WTC11 (cell line): Measurements from ENCODE around the gene CD68. TPM values are rescaled to one million over a fixed set of nuclear protein-coding genes. Genes with fewer than 3 reads are reported as not detected.

Source experiments
- ATAC-seq: fragments of 200-7000 bp; cut with Tn5 transposase; 2 replicates; pipeline ENCODE4 v1.10.0; 2021; ENCODE audit warnings: mild to moderate bottlenecking, moderate library complexity
- Bru-seq: library from RNA; stranded (reverse); fragments of 400-500 nt; gene quantifications from one replicate; lab custom pipeline; 2021; lab: Mats Ljungman, UMichigan
- CTCF ChIA-PET: fragments of 300-600 bp; sonication (Branson Sonifier 250); formaldehyde crosslinking; loops from one replicate; lab custom pipeline; 2021; ENCODE audit warnings: antibody characterized with exemption; lab: Charles Lee
- POLR2A ChIA-PET: fragments of 350-600 bp; sonication (Branson Sonifier 250); formaldehyde crosslinking; loops from one replicate; lab custom pipeline; 2021; ENCODE audit warnings: antibody characterized with exemption; lab: Charles Lee
- DNase-seq: peaks from one replicate; pipeline ENCODE4 v3.0.0; 2021; ENCODE audit warnings: low spot score
- H3K27ac Mint-ChIP-seq: 2 replicates; pipeline ENCODE4 v1.8.0; 2021; ENCODE audit warnings: mixed read lengths
- H3K27me3 Mint-ChIP-seq: 2 replicates; pipeline ENCODE4 v1.8.0; 2021; ENCODE audit warnings: low read depth, mild to moderate bottlenecking, moderate library complexity, mixed read lengths
- H3K36me3 Mint-ChIP-seq: 2 replicates; pipeline ENCODE4 v1.8.0; 2021; ENCODE audit warnings: mixed read lengths
- H3K4me1 Mint-ChIP-seq: 2 replicates; pipeline ENCODE4 v1.8.0; 2022; ENCODE audit warnings: mixed read lengths
- H3K4me3 Mint-ChIP-seq: 2 replicates; pipeline ENCODE4 v1.8.0; 2021; ENCODE audit warnings: mild to moderate bottlenecking, moderate library complexity, mixed read lengths
- H3K9me3 Mint-ChIP-seq: 2 replicates; pipeline ENCODE4 v1.8.0; 2021; ENCODE audit warnings: mixed read lengths
- ATF1 ChIP-seq: sonication (generic); formaldehyde crosslinking; IDR thresholded peaks from 2 replicates; pipeline ENCODE4 v1.8.1; 2023; ENCODE audit warnings: mild to moderate bottlenecking, moderate library complexity, missing genetic modification reagents
- CBFB ChIP-seq: sonication (generic); formaldehyde crosslinking; IDR thresholded peaks from 2 replicates; pipeline ENCODE4 v1.8.1; 2022; ENCODE audit warnings: mild to moderate bottlenecking, low read depth, missing genetic modification reagents
- ELF4 ChIP-seq: sonication (generic); formaldehyde crosslinking; IDR thresholded peaks from 2 replicates; pipeline ENCODE4 v1.8.1; 2022; ENCODE audit warnings: low read depth, mild to moderate bottlenecking, moderate library complexity, missing genetic modification reagents
- ESRRA ChIP-seq: sonication (generic); formaldehyde crosslinking; IDR thresholded peaks from 2 replicates; pipeline ENCODE4 v1.8.1; 2022; ENCODE audit warnings: mild to moderate bottlenecking, missing genetic modification reagents, borderline replicate concordance
- ETV6 ChIP-seq: sonication (generic); formaldehyde crosslinking; IDR thresholded peaks from 2 replicates; pipeline ENCODE4 v1.8.1; 2022; ENCODE audit warnings: mild to moderate bottlenecking, missing genetic modification reagents
- FOXK1 ChIP-seq: sonication (generic); formaldehyde crosslinking; IDR thresholded peaks from 2 replicates; pipeline ENCODE4 v1.8.0; 2022; ENCODE audit warnings: mild to moderate bottlenecking, moderate library complexity, missing genetic modification reagents
- HMGA2 ChIP-seq: fragments of 250-450 bp; sonication (Bioruptor Pico); IDR thresholded peaks from 2 replicates; pipeline ENCODE4 v1.4.0; 2021; ENCODE audit warnings: mild to moderate bottlenecking, moderate library complexity
- NR2C2 ChIP-seq: sonication (generic); formaldehyde crosslinking; IDR thresholded peaks from 2 replicates; pipeline ENCODE4 v1.8.0; 2022; ENCODE audit warnings: mild to moderate bottlenecking, missing genetic modification reagents
- PRRX2 ChIP-seq: fragments of 250-450 bp; sonication (Bioruptor Pico); IDR thresholded peaks from 2 replicates; pipeline ENCODE4 v1.8.0; 2021; ENCODE audit warnings: mild to moderate bottlenecking
- TEAD1 ChIP-seq: sonication (generic); formaldehyde crosslinking; IDR thresholded peaks from 2 replicates; pipeline ENCODE4 v1.8.0; 2022; ENCODE audit warnings: mild to moderate bottlenecking, missing genetic modification reagents
- TP53 ChIP-seq: sonication (generic); formaldehyde crosslinking; IDR thresholded peaks from 2 replicates; pipeline ENCODE4 v1.8.1; 2023; ENCODE audit warnings: mild to moderate bottlenecking, missing genetic modification reagents
- ZBTB21 ChIP-seq: sonication (generic); formaldehyde crosslinking; IDR thresholded peaks from 2 replicates; pipeline ENCODE4 v1.8.1; 2023; ENCODE audit warnings: mild to moderate bottlenecking, missing genetic modification reagents, borderline replicate concordance
- long read RNA-seq, 3 experiments: library from RNA in 1 of 3; library from capped mRNA in 1 of 3; library from polyadenylated mRNA in 1 of 3; unstranded in 2 of 3; stranded (forward) in 1 of 3; transcript quantifications; one replicate each; pipeline ENCODE4 v2.0.0, GENCODE V29; 2021
- total RNA-seq: library from RNA; stranded (reverse); gene quantifications from 3 replicates; pipeline ENCODE4 v1.2.3, GENCODE V29; 2021
- TF ChIP-seq, protein P1 (sequence below): fragments of 250-450 bp; sonication (Bioruptor Pico); conservative IDR thresholded peaks from 2 replicates; pipeline ENCODE4 v1.9.0; 2021; ENCODE audit warnings: mild to moderate bottlenecking
- TF ChIP-seq, protein P2 (sequence below): sonication (generic); formaldehyde crosslinking; IDR thresholded peaks from 2 replicates; pipeline ENCODE4 v1.8.1; 2022; ENCODE audit warnings: mild to moderate bottlenecking, moderate library complexity, missing genetic modification reagents
- TF ChIP-seq, protein P3 (sequence below): fragments of 250-450 bp; sonication (Bioruptor Pico); IDR thresholded peaks from 2 replicates; pipeline ENCODE4 v1.9.0; 2021; ENCODE audit warnings: mild to moderate bottlenecking
- TF ChIP-seq, protein P4 (sequence below): sonication (generic); formaldehyde crosslinking; IDR thresholded peaks from 2 replicates; pipeline ENCODE4 v1.8.1; 2023; ENCODE audit warnings: mild to moderate bottlenecking, missing genetic modification reagents, moderate library complexity
- TF ChIP-seq, protein P5 (sequence below): fragments of 250-450 bp; sonication (Bioruptor Pico); IDR thresholded peaks from 2 replicates; pipeline ENCODE4 v1.9.0; 2021; ENCODE audit warnings: moderate library complexity, mild to moderate bottlenecking, inconsistent platforms, borderline replicate concordance
- TF ChIP-seq, protein P6 (sequence below): sonication (generic); formaldehyde crosslinking; IDR thresholded peaks from 2 replicates; pipeline ENCODE4 v1.8.1; 2022; ENCODE audit warnings: mild to moderate bottlenecking, missing genetic modification reagents, moderate library complexity, borderline replicate concordance
- TF ChIP-seq, protein P7 (sequence below): sonication (generic); formaldehyde crosslinking; IDR thresholded peaks from 2 replicates; pipeline ENCODE4 v1.8.0; 2023; ENCODE audit warnings: mild to moderate bottlenecking, missing genetic modification reagents
- TF ChIP-seq, protein P8 (sequence below): sonication (generic); formaldehyde crosslinking; IDR thresholded peaks from 2 replicates; pipeline ENCODE4 v1.8.1; 2023; ENCODE audit warnings: mild to moderate bottlenecking, moderate library complexity, missing genetic modification reagents

Gene CD68, protein sequence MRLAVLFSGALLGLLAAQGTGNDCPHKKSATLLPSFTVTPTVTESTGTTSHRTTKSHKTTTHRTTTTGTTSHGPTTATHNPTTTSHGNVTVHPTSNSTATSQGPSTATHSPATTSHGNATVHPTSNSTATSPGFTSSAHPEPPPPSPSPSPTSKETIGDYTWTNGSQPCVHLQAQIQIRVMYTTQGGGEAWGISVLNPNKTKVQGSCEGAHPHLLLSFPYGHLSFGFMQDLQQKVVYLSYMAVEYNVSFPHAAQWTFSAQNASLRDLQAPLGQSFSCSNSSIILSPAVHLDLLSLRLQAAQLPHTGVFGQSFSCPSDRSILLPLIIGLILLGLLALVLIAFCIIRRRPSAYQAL
- total RNA-seq (0.41 to 0.87 TPM (median 0.72 TPM) in 3 replicates), Bru-seq, nascent RNA (percentile 31 among the genes with signal in this experiment)
- long read RNA-seq, experiment 1, partial matches to known transcripts, result 2 of 3 reads
- long read RNA-seq, experiment 1, other reads (novel, unspliced or antisense), result 0 of 3 reads
- long read RNA-seq, experiment 2, result 0 reads
- long read RNA-seq, experiment 3, partial matches to known transcripts, result 1 of 2 reads
- long read RNA-seq, experiment 3, other reads (novel, unspliced or antisense), result 1 of 2 reads

DNA sequence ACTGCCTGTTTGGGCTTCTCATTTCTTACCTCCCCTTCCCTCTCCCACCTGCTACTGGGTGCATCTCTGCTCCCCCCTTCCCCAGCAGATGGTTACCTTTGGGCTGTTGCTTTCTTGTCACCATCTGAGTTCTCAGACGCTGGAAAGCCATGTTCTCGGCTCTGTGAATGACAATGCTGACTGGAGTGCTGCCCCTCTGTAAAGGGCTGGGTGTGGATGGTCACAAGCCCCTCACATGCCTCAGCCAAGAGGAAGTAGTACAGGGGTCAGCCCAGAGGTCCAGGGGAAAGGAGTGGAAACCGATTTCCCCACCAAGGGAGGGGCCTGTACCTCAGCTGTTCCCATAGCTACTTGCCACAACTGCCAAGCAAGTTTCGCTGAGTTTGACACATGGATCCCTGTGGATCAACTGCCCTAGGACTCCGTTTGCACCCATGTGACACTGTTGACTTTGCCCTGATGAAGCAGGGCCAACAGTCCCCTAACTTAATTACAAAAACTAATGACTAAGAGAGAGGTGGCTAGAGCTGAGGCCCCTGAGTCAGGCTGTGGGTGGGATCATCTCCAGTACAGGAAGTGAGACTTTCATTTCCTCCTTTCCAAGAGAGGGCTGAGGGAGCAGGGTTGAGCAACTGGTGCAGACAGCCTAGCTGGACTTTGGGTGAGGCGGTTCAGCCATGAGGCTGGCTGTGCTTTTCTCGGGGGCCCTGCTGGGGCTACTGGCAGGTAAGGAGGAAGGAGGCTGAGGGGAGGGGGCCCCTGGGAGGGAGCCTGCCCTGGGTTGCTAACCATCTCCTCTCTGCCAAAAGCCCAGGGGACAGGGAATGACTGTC lies at the start of gene CD68:
TSS of gene CD68 (plus strand) at position 638 of the 833 bp plus-strand sequence. CDS start at position 678, 40 bp downstream.
- peaks cover 64% of the 10 kb centered on the region for H3K4me1 Mint-ChIP-seq
- peak within 1 kb of the TSS; percentile 96 for H3K27ac Mint-ChIP-seq
- H3K27me3 Mint-ChIP-seq, result no peaks in the 10 kb centered on the region
- H3K9me3 Mint-ChIP-seq, result no peaks in the 10 kb centered on the region
- no peak within 1 kb of the TSS for H3K4me3 Mint-ChIP-seq
- ATAC-seq, result peak; percentile 50
- H3K36me3 Mint-ChIP-seq, result peaks cover 49% of the 10 kb centered on the region
- CTCF ChIA-PET, result interaction anchor here (0.6 to 4.3 kb wide), 6 partner anchors 8 to 125 kb away, joined by 3 to 36 read pairs (median 7); partner anchors contain the start of genes SOX15, TP53 and WRAP53
- DNase-seq, result no peak
- POLR2A ChIA-PET, result interaction anchor here (0.6 to 2.6 kb wide), 3 partner anchors 11 to 108 kb away, joined by 4 to 17 read pairs (median 12); partner anchors contain the start of genes SOX15, TP53 and WRAP53
- TF ChIP-seq CBFB (peak; percentile 72; the same call in 1 of the 2 replicates), TEAD1 (CRISPR knock-in tag) (no peak), NR2C2 (CRISPR knock-in tag) (no peak), ELF4 (no peak), ESRRA (CRISPR knock-in tag) (peak; percentile 82; the same call in 1 of the 2 replicates), HMGA2 (CRISPR knock-in tag) (0 out of 2 replicates have a peak, but pooled peaks have one; percentile 6), ZBTB21 (CRISPR knock-in tag) (0 out of 2 replicates have a peak, but pooled peaks have one; percentile 60), TP53 (CRISPR knock-in tag) (no peak; the same call in 1 of the 2 replicates), ETV6 (CRISPR knock-in tag) (peak; percentile 75), PRRX2 (CRISPR knock-in tag) (peak; percentile 96), FOXK1 (CRISPR knock-in tag) (peak; percentile 71; the same call in 1 of the 2 replicates), ATF1 (CRISPR knock-in tag) (peak; percentile 31; the same call in 1 of the 2 replicates)
- TF ChIP-seq, protein P1, sequence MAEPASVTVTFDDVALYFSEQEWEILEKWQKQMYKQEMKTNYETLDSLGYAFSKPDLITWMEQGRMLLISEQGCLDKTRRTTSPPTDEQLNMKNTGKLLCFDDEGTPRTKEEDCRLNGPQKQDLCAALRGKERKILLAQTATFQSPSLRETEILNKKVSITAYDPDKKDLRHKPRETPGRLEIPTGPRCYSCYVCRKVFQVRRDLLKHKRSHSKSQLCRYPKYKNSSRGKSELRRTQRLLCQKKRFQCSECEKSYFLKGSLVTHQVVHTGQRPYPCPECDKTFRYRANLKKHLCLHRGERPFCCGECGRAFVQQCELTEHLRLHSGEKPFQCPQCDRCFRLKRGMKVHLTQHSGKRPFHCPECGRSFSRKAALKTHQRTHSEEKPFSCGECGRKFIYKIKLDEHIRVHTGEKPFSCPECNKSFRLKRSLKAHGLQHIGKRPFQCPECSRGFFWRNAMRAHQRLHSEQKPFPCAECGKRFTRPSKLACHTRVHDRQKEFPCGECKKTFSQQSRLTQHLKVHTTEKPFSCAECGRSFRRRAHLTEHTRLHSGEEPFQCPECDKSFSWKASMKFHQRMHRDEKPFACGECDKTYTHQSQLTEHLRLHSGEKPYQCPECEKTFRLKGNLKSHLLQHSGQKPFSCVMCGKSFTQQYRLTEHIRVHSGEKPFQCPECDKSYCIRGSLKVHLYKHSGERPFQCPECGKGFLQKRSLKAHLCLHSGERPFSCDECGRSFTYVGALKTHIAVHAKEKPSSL, result peak; percentile 96
- TF ChIP-seq, protein P2, sequence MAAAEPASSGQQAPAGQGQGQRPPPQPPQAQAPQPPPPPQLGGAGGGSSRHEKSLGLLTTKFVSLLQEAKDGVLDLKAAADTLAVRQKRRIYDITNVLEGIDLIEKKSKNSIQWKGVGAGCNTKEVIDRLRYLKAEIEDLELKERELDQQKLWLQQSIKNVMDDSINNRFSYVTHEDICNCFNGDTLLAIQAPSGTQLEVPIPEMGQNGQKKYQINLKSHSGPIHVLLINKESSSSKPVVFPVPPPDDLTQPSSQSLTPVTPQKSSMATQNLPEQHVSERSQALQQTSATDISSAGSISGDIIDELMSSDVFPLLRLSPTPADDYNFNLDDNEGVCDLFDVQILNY (CRISPR knock-in tag), result 0 out of 2 replicates have a peak, but pooled peaks have one; percentile 29
- TF ChIP-seq, protein P3, sequence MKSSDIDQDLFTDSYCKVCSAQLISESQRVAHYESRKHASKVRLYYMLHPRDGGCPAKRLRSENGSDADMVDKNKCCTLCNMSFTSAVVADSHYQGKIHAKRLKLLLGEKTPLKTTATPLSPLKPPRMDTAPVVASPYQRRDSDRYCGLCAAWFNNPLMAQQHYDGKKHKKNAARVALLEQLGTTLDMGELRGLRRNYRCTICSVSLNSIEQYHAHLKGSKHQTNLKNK (CRISPR knock-in tag), result peak; percentile 70
- TF ChIP-seq, protein P4, sequence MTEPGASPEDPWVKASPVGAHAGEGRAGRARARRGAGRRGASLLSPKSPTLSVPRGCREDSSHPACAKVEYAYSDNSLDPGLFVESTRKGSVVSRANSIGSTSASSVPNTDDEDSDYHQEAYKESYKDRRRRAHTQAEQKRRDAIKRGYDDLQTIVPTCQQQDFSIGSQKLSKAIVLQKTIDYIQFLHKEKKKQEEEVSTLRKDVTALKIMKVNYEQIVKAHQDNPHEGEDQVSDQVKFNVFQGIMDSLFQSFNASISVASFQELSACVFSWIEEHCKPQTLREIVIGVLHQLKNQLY (CRISPR knock-in tag), result no peak
- TF ChIP-seq, protein P5, sequence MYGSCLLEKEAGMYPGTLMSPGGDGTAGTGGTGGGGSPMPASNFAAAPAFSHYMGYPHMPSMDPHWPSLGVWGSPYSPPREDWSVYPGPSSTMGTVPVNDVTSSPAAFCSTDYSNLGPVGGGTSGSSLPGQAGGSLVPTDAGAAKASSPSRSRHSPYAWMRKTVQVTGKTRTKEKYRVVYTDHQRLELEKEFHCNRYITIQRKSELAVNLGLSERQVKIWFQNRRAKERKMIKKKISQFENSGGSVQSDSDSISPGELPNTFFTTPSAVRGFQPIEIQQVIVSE (CRISPR knock-in tag), result 0 out of 2 replicates have a peak, but pooled peaks have one; percentile 55
- TF ChIP-seq, protein P6, sequence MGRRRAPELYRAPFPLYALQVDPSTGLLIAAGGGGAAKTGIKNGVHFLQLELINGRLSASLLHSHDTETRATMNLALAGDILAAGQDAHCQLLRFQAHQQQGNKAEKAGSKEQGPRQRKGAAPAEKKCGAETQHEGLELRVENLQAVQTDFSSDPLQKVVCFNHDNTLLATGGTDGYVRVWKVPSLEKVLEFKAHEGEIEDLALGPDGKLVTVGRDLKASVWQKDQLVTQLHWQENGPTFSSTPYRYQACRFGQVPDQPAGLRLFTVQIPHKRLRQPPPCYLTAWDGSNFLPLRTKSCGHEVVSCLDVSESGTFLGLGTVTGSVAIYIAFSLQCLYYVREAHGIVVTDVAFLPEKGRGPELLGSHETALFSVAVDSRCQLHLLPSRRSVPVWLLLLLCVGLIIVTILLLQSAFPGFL (CRISPR knock-in tag), result peak; percentile 91
- TF ChIP-seq, protein P7, sequence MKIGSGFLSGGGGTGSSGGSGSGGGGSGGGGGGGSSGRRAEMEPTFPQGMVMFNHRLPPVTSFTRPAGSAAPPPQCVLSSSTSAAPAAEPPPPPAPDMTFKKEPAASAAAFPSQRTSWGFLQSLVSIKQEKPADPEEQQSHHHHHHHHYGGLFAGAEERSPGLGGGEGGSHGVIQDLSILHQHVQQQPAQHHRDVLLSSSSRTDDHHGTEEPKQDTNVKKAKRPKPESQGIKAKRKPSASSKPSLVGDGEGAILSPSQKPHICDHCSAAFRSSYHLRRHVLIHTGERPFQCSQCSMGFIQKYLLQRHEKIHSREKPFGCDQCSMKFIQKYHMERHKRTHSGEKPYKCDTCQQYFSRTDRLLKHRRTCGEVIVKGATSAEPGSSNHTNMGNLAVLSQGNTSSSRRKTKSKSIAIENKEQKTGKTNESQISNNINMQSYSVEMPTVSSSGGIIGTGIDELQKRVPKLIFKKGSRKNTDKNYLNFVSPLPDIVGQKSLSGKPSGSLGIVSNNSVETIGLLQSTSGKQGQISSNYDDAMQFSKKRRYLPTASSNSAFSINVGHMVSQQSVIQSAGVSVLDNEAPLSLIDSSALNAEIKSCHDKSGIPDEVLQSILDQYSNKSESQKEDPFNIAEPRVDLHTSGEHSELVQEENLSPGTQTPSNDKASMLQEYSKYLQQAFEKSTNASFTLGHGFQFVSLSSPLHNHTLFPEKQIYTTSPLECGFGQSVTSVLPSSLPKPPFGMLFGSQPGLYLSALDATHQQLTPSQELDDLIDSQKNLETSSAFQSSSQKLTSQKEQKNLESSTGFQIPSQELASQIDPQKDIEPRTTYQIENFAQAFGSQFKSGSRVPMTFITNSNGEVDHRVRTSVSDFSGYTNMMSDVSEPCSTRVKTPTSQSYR (CRISPR knock-in tag), result 0 out of 2 replicates have a peak, but pooled peaks have one; percentile 46
- TF ChIP-seq, protein P8, sequence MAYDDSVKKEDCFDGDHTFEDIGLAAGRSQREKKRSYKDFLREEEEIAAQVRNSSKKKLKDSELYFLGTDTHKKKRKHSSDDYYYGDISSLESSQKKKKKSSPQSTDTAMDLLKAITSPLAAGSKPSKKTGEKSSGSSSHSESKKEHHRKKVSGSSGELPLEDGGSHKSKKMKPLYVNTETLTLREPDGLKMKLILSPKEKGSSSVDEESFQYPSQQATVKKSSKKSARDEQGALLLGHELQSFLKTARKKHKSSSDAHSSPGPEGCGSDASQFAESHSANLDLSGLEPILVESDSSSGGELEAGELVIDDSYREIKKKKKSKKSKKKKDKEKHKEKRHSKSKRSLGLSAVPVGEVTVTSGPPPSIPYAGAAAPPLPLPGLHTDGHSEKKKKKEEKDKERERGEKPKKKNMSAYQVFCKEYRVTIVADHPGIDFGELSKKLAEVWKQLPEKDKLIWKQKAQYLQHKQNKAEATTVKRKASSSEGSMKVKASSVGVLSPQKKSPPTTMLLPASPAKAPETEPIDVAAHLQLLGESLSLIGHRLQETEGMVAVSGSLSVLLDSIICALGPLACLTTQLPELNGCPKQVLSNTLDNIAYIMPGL (CRISPR knock-in tag), result 0 out of 2 replicates have a peak, but pooled peaks have one; percentile 3
